WTC11 (cell line): ENCODE measurements around the gene NTRK2.

Experiments used
- CBFB ChIP-seq: sonication (generic); formaldehyde crosslinking; IDR thresholded peaks from 2 replicates; pipeline ENCODE4 v1.8.1; 2022; ENCODE audit warnings: mild to moderate bottlenecking, low read depth, missing genetic modification reagents
- CREB1 ChIP-seq: sonication (generic); formaldehyde crosslinking; IDR thresholded peaks from 2 replicates; pipeline ENCODE4 v1.8.0; 2023; ENCODE audit warnings: mild to moderate bottlenecking, missing genetic modification reagents
- ESRRA ChIP-seq: sonication (generic); formaldehyde crosslinking; IDR thresholded peaks from 2 replicates; pipeline ENCODE4 v1.8.1; 2022; ENCODE audit warnings: mild to moderate bottlenecking, missing genetic modification reagents, borderline replicate concordance
- FOXJ3 ChIP-seq: sonication (generic); formaldehyde crosslinking; IDR thresholded peaks from 2 replicates; pipeline ENCODE4 v1.9.0; 2021; ENCODE audit warnings: missing genetic modification reagents, mild to moderate bottlenecking, borderline replicate concordance
- IRF2 ChIP-seq: sonication (generic); formaldehyde crosslinking; IDR thresholded peaks from 2 replicates; pipeline ENCODE4 v1.8.0; 2022; ENCODE audit warnings: low read depth, missing genetic modification reagents, borderline replicate concordance
- JUN ChIP-seq: sonication (generic); formaldehyde crosslinking; IDR thresholded peaks from 2 replicates; pipeline ENCODE4 v1.8.0; 2023; ENCODE audit warnings: mild to moderate bottlenecking, missing genetic modification reagents
- ZNF121 ChIP-seq: sonication (generic); formaldehyde crosslinking; IDR thresholded peaks from 2 replicates; pipeline ENCODE4 v1.8.0; 2023; ENCODE audit warnings: missing genetic modification reagents
- ZNF263 ChIP-seq: sonication (generic); formaldehyde crosslinking; IDR thresholded peaks from 2 replicates; pipeline ENCODE4 v1.8.1; 2022; ENCODE audit warnings: low read depth, mild to moderate bottlenecking, moderate library complexity, missing genetic modification reagents
- TF ChIP-seq, protein P1 (sequence below): sonication (generic); formaldehyde crosslinking; IDR thresholded peaks from 2 replicates; pipeline ENCODE4 v1.8.1; 2022; ENCODE audit warnings: mild to moderate bottlenecking, moderate library complexity, missing genetic modification reagents
- TF ChIP-seq, protein P2 (sequence below): fragments of 200-600 bp; IDR thresholded peaks from 2 replicates; pipeline ENCODE4 v1.8.0; 2022; ENCODE audit warnings: antibody characterized with exemption
- TF ChIP-seq, protein P3 (sequence below): sonication (generic); formaldehyde crosslinking; IDR thresholded peaks from 2 replicates; pipeline ENCODE4 v1.8.1; 2023; ENCODE audit warnings: mild to moderate bottlenecking, moderate library complexity, missing genetic modification reagents

DNA sequence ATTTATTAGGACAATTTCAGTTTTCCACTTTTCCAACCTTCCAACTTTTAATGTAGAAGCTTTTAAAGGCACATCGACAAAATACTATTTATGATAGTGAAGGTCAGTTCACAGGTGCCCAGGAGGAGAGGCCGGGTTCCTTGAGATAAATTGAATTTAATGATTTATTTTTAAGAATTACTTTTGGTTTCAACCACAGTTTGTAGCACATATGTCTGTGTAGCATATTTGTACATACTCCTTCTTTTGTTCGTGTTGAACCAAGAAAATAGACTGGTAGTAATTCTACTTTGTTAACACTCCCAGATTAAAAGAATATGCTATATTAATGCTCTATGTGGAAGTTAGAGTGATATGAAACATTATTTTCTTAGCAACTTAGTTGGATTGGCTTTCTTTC, 46.7 kb downstream of the NTRK2 start:
- TF ChIP-seq JUN (CRISPR knock-in tag) (no peak), CBFB (CRISPR knock-in tag) (no peak), CREB1 (no peak), FOXJ3 (no peak), ESRRA (CRISPR knock-in tag) (no peak), IRF2 (CRISPR knock-in tag) (no peak), ZNF263 (no peak), ZNF121 (CRISPR knock-in tag) (no peak)
- TF ChIP-seq, protein P1, sequence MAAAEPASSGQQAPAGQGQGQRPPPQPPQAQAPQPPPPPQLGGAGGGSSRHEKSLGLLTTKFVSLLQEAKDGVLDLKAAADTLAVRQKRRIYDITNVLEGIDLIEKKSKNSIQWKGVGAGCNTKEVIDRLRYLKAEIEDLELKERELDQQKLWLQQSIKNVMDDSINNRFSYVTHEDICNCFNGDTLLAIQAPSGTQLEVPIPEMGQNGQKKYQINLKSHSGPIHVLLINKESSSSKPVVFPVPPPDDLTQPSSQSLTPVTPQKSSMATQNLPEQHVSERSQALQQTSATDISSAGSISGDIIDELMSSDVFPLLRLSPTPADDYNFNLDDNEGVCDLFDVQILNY (CRISPR knock-in tag): no peak
- TF ChIP-seq, protein P2, sequence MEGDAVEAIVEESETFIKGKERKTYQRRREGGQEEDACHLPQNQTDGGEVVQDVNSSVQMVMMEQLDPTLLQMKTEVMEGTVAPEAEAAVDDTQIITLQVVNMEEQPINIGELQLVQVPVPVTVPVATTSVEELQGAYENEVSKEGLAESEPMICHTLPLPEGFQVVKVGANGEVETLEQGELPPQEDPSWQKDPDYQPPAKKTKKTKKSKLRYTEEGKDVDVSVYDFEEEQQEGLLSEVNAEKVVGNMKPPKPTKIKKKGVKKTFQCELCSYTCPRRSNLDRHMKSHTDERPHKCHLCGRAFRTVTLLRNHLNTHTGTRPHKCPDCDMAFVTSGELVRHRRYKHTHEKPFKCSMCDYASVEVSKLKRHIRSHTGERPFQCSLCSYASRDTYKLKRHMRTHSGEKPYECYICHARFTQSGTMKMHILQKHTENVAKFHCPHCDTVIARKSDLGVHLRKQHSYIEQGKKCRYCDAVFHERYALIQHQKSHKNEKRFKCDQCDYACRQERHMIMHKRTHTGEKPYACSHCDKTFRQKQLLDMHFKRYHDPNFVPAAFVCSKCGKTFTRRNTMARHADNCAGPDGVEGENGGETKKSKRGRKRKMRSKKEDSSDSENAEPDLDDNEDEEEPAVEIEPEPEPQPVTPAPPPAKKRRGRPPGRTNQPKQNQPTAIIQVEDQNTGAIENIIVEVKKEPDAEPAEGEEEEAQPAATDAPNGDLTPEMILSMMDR: no peak
- TF ChIP-seq, protein P3, sequence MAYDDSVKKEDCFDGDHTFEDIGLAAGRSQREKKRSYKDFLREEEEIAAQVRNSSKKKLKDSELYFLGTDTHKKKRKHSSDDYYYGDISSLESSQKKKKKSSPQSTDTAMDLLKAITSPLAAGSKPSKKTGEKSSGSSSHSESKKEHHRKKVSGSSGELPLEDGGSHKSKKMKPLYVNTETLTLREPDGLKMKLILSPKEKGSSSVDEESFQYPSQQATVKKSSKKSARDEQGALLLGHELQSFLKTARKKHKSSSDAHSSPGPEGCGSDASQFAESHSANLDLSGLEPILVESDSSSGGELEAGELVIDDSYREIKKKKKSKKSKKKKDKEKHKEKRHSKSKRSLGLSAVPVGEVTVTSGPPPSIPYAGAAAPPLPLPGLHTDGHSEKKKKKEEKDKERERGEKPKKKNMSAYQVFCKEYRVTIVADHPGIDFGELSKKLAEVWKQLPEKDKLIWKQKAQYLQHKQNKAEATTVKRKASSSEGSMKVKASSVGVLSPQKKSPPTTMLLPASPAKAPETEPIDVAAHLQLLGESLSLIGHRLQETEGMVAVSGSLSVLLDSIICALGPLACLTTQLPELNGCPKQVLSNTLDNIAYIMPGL (CRISPR knock-in tag): no peak
